RWPE1 (cell line): ENCODE results near the gene IER5.

Source experiments
- CTCF ChIA-PET: fragments of 350-600 bp; sonication (Branson Sonifier 250); formaldehyde crosslinking; extraction: SDS; loops from one replicate; lab custom pipeline; 2021; lab: Yijun Ruan, JAX
- POLR2A ChIA-PET: fragments of 400-600 bp; formaldehyde crosslinking; extraction: SDS; loops from one replicate; lab custom pipeline; 2020; ENCODE audit warnings: antibody characterized with exemption; ENCODE audit not compliant: low non-redundant PET; lab: Yijun Ruan, JAX
- DNase-seq: peaks from one replicate; pipeline ENCODE4 v3.0.0; 2012; ENCODE audit warnings: low spot score
- H3K27ac ChIP-seq: fragments of 450-650 bp; 2 replicates; pipeline ENCODE4 v1.5.1; 2017
- TF ChIP-seq, protein P1 (sequence below): fragments of 450-650 bp; conservative IDR thresholded peaks from 2 replicates; pipeline ENCODE4 v1.5.1; 2017; ENCODE audit warnings: low read depth, mild to moderate bottlenecking

IER5 gene

DNA sequence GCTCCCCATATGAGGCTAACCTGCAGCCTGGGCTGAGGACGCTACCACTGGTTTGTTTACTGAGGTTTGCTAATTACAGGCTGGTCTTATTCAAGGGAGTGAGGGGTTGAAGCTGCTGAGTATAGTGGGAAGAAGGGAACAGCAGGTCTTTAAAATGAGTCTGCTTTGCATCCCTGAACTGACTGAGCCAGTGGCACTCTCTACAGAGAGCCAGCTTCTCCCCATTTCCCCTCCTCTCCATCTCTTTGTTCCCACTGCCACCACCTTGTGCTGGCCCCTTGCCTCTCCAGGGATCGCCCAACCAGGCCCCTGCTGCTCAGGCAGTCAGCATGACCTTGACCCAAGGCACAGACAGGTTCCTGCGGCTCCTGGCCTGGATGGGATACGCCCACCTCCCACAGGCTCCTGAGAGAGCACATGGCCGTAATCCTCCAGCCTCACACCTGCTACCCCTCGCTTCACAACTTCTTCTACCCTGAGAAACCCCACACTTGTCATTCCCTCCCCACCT lies 45.0 kb downstream of the IER5 start:
- ChIA-PET CTCF (interaction anchor here (0.6 kb wide), 1 partner anchor 9 kb away, joined by 3 read pairs; no protein-coding TSS in a partner anchor), POLR2A (no interaction called here)
- TF ChIP-seq, protein P1, sequence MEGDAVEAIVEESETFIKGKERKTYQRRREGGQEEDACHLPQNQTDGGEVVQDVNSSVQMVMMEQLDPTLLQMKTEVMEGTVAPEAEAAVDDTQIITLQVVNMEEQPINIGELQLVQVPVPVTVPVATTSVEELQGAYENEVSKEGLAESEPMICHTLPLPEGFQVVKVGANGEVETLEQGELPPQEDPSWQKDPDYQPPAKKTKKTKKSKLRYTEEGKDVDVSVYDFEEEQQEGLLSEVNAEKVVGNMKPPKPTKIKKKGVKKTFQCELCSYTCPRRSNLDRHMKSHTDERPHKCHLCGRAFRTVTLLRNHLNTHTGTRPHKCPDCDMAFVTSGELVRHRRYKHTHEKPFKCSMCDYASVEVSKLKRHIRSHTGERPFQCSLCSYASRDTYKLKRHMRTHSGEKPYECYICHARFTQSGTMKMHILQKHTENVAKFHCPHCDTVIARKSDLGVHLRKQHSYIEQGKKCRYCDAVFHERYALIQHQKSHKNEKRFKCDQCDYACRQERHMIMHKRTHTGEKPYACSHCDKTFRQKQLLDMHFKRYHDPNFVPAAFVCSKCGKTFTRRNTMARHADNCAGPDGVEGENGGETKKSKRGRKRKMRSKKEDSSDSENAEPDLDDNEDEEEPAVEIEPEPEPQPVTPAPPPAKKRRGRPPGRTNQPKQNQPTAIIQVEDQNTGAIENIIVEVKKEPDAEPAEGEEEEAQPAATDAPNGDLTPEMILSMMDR: no peak
- peak overlapping the region; percentile 86 for H3K27ac ChIP-seq
- DNase-seq: no peak

DNA sequence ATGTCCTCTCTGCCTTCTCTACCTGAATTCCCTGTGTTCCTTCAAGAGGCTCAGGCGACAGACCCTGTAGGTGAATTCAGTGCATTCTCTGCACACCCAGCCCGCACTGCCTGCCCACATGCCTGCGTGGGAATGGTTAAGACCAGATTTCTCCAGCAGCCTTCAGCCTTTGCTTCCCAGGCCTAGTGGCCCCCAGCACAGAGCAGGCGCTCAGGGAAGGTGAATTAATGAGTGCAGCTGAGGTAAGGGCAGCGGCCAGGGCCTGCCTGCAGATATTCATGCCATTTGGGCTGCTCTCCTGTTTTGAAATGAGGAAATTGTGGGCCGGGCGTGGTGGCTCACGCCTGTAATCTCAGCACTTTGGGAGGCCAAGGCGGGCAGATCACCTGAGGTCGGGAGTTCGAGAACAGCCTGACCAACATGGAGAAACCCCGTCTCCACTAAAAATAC lies 45.5 kb downstream of the IER5 start:
- no peak for DNase-seq
- peak overlapping the region; percentile 86 for H3K27ac ChIP-seq
- TF ChIP-seq, protein P1: no peak
- ChIA-PET POLR2A (no interaction called here), CTCF (interaction anchor here (0.7 to 0.8 kb wide), 2 partner anchors 29 to 286 kb away, joined by 3 read pairs; no protein-coding TSS in a partner anchor)

DNA sequence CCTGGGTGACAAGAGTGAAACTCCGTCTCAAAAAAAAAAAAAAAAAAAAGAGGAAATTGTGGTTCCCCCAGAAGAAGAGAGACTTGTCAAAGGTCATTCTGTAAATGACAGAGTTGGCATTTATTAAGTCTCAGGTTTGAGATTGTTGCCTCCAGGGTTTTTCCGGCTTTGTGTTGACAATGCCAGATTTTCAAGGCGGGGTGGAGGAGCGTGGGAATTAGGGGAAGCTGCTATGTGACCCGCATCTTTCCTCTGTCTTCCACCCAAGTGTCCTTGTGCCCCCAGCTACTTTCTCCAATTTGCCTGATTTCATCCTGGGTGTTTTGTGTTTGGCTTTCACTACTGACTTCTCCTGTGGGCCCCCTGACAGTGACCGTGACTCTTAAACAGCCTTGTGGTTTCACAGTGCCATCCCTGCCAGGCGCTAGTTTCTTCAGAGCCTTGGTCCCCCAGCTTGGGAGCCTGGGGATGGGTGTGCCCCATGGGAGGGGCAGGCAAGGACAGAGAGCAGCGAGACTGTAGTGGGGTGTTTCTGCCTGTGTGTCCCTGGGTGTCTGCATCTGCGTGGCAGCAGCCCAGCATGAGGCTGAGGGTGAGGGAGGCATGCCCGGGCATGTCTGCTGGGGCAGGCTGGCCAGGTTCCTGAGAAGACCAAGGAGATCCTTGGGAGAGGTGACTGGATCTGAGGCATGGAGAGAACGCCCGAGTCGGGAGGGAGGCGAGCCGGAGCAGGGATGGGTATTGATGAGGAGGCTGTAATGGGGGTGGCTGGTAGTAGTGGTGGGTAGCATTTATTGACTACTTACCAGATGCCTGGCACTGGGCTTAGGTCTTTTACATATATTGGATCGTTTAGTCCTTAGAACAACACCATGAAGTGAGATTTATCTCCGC lies 46.3 kb downstream of the IER5 start:
- peak; percentile 93 for DNase-seq
- TF ChIP-seq, protein P1: no peak
- ChIA-PET POLR2A (interaction anchor here (1.1 kb wide), 1 partner anchor 17 kb away, joined by 3 read pairs; no protein-coding TSS in a partner anchor), CTCF (interaction anchor here (0.6 to 1.4 kb wide), 5 partner anchors 20 to 285 kb away, joined by 3 to 6 read pairs (median 3); no protein-coding TSS in a partner anchor)
- H3K27ac ChIP-seq: peak overlapping the region; percentile 86

DNA sequence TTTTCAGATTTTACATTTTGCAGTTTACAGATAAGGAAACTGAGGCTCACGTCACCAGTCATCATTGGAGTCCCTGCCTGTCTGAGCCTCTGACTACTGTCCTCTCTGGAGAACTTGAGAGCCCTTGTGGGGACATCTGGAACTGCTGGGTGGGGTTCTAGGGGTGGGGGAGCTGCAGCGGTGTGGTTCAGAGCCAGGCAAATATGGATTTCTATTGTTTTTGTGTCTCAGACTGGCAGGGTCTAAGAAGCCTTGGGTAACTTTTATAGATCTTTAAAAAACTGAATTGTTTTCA lies 46.9 kb downstream of the IER5 start:
- CTCF ChIA-PET: interaction anchor here (0.6 to 1.4 kb wide), 3 partner anchors 21 to 252 kb away, joined by 3 to 8 read pairs (median 6); no protein-coding TSS in a partner anchor
- peak overlapping the region; percentile 86 for H3K27ac ChIP-seq
- TF ChIP-seq, protein P1: no peak
- POLR2A ChIA-PET: interaction anchor here (1.1 kb wide), 1 partner anchor 18 kb away, joined by 3 read pairs; no protein-coding TSS in a partner anchor
- DNase-seq: no peak

DNA sequence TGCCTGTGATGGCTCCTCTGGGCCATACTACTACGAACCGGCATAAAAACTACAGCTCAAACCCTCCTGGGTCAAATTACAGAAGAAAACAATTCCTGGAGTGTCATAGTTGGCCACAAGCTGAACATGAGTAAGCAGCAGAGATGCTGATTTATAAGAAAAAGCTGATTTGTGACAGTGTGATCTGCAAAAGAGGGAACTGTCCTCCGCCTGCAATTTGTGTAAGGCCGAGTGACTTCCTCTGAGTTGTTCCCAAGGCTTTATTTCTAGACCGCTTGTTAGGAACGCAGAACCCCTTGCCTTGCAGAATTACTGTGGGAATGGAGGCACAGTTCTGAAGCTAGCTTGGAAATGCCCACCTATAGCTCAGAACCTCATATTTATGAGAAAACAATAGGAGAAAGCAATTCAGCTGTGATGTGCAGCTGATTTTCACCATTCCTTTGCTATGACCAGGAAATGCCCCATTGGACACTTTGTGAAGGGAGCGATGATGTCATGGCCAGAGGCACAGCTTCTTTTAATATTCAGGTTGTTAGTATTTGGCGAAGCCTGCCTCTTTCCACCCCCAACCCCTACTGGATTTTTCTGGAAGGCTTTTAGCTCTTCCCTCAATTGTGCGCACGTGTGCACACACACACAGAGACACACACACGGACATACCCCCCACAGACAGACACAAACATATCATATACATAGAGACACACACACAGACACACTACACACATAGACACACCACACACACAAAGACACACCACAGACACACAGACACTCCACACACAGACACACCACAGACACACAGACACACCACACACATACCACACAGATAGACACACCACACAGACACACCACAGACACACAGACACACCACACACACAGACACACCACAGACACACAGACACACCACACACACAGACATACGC lies 47.6 kb downstream of the IER5 start:
- peak overlapping the region; percentile 86 for H3K27ac ChIP-seq
- peak; percentile 90 for DNase-seq
- CTCF ChIA-PET: interaction anchor here (0.6 to 1.4 kb wide), 5 partner anchors 21 to 253 kb away, joined by 3 to 13 read pairs (median 6); no protein-coding TSS in a partner anchor
- TF ChIP-seq, protein P1: no peak
- POLR2A ChIA-PET: interaction anchor here (1.1 kb wide), 1 partner anchor 18 kb away, joined by 3 read pairs; no protein-coding TSS in a partner anchor

DNA sequence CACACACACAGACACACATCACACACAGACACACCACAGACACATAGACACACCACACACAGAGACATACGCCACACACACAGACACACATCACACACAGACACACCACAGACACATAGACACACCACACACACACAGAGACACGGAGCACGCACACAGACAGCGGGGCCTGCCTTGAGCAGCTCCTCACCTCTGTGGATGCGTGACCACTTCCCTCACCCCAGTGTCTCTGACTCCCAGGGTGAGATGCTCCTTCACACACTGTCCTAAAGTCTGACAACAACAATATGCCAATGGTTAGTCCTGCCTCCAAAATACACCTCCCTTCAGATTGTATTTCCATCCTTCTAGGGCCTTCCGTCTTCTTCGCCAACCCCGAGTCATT lies 48.2 kb downstream of the IER5 start:
- CTCF ChIA-PET: interaction anchor here (0.6 kb wide), 1 partner anchor 130 kb away, joined by 3 read pairs; no protein-coding TSS in a partner anchor

More for the DNA sequence above, 48.2 kb downstream of the IER5 start:
- POLR2A ChIA-PET: no interaction called here
- no peak for DNase-seq
- H3K27ac ChIP-seq: peak overlapping the region; percentile 31; the same call in 1 of the 2 replicates
- TF ChIP-seq, protein P1: no peak
